RWPE1 (cell line): ENCODE data around the gene EIF2AK3.

Source experiments
- CTCF ChIA-PET: fragments of 350-600 bp; sonication (Branson Sonifier 250); formaldehyde crosslinking; extraction: SDS; loops from one replicate; lab custom pipeline; 2021; lab: Yijun Ruan, JAX
- POLR2A ChIA-PET: fragments of 400-600 bp; formaldehyde crosslinking; extraction: SDS; loops from one replicate; lab custom pipeline; 2020; ENCODE audit warnings: antibody characterized with exemption; ENCODE audit not compliant: low non-redundant PET; lab: Yijun Ruan, JAX
- DNase-seq: peaks from one replicate; pipeline ENCODE4 v3.0.0; 2012; ENCODE audit warnings: low spot score
- H3K27ac ChIP-seq: fragments of 450-650 bp; 2 replicates; pipeline ENCODE4 v1.5.1; 2017
- TF ChIP-seq, protein P1 (sequence below): fragments of 450-650 bp; conservative IDR thresholded peaks from 2 replicates; pipeline ENCODE4 v1.5.1; 2017; ENCODE audit warnings: low read depth, mild to moderate bottlenecking

Gene EIF2AK3

DNA sequence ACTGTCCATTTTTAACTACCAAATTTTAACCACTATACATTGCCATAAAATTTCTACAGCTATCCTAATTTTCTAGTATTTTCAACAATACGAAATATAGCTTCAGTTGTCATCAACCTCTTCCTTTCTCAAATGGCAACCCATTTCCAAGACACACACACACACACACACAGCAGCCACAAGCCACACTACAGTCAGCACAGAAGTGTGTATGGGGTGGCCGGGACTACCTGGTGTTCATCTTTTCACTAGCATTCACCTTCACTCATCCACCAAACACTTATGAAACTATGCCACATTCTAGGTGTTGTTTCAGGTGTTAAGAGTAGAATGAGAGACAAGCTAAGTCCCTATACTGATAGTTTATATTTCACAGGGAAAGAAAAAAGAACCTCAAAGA, 62.9 kb downstream of the EIF2AK3 start:
- POLR2A ChIA-PET = no interaction called here
- TF ChIP-seq, protein P1, sequence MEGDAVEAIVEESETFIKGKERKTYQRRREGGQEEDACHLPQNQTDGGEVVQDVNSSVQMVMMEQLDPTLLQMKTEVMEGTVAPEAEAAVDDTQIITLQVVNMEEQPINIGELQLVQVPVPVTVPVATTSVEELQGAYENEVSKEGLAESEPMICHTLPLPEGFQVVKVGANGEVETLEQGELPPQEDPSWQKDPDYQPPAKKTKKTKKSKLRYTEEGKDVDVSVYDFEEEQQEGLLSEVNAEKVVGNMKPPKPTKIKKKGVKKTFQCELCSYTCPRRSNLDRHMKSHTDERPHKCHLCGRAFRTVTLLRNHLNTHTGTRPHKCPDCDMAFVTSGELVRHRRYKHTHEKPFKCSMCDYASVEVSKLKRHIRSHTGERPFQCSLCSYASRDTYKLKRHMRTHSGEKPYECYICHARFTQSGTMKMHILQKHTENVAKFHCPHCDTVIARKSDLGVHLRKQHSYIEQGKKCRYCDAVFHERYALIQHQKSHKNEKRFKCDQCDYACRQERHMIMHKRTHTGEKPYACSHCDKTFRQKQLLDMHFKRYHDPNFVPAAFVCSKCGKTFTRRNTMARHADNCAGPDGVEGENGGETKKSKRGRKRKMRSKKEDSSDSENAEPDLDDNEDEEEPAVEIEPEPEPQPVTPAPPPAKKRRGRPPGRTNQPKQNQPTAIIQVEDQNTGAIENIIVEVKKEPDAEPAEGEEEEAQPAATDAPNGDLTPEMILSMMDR = no peak
- CTCF ChIA-PET = no interaction called here
- no peak overlapping the region for H3K27ac ChIP-seq
- DNase-seq = no peak

DNA sequence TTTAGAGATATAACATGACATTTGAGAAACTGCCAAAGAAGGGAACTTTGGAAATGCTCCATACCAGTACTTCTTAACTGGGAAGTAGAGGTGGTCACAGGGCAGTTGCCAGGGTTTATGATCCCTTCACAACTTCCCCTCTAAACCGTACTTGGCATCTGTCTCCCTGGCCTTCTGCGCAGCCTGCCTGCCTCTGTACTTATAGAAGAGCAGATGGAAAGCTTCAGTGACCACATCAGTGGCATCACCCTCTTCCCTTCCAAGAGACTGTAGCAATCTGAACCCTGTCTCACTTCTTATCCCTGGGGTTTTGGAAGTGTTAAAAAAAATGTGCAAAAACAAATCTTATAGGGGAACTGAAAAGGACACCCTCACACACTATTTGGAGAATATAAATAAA, 64.1 kb downstream of the EIF2AK3 start:
- TF ChIP-seq, protein P1 = no peak
- DNase-seq = no peak
- no peak overlapping the region for H3K27ac ChIP-seq
- ChIA-PET CTCF (no interaction called here), POLR2A (no interaction called here)

DNA sequence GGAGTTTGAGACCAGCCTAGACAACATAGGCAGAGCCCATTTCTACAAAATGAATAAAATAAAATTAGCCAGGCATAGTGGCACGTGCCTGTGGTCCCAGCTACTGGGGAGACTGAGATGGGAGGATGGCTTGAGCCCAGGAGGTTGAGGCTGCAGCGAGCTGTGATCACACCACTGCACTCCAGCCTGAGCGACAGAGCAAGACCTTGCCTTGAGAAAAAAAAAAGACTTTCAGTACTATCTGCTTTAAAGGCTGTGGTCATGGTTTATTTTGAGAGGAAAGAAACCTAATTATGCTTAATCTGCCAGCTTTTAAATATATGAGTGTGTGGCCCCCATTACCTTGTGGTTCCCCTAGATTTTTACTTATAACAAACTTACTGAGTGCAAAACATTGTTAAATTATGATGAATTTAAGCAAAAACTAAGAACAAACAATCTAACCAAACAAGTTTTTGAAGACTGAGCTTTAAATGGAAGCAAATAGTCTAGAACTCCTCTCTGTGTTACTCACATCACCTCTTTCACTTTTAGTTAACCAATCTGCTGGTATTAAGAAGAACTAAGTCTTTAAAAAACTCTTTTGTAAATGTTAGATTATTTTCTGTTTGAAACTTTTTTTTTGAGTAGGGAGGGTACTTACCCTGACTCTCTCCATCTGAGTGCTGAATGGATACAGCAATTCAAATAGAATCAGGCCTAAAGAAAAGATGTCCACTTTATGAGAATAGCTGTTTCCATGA, 65.4 kb downstream of the EIF2AK3 start:
- CTCF ChIA-PET = interaction anchor here (0.6 kb wide), 1 partner anchor 80 kb away, joined by 3 read pairs; no protein-coding TSS in a partner anchor
- H3K27ac ChIP-seq = no peak overlapping the region

DNA sequence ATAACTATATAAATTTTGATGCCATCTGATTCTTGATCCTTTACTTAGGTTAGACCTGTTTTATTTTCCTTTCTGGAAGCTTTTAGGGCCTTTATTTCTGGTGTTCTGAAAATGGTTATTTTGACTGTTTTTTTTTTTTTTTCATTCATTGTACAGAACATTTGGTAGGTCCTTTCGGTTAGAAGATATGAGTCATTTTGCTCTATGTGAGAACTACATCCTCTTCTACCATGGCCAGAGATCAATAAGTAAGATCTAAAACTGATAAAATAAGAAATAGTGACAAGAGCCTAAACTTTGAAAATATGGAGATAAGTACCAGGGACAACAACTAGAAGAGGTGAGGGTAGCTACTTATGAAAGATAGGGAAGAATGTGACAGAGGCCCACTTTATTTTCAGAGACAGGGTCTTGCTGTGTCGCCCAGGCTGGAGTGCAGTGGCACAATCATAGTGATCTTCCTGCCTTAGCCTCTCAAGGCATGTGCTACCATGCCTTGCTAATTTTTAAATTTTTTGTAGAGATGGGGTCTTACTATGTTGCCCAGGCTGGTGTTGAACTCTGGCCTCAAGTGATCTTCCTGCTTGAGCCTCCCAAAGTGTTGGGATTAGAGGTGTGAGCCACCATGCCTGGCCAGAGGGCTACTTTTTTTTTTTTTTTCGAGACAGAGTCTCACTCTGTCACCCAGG, 66.5 kb downstream of the EIF2AK3 start:
- H3K27ac ChIP-seq = no peak overlapping the region
- DNase-seq = no peak
- POLR2A ChIA-PET = no interaction called here
- TF ChIP-seq, protein P1 = no peak
- CTCF ChIA-PET = no interaction called here

More for the DNA sequence above, 65.4 kb downstream of the EIF2AK3 start:
- TF ChIP-seq, protein P1 = no peak
- DNase-seq = no peak
- POLR2A ChIA-PET = no interaction called here

DNA sequence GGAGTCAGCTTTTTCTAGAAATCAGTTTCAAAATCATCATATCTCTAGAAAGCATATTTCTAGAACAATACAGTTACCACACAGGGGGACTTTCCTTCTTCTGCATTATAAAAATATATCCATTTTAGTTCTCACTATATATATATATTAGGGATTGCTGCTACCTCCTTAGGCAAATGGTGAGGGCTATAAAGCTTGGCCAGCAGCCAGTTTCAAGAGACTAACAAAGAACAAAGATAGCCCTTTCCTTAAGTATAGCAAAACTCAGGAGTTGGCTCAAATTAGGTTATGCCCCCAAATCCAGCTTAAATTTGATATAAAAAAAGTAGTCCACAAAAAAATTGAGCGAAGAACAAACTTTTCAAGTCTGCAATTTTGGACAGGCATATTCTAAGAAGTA, 70.0 kb downstream of the EIF2AK3 start:
- TF ChIP-seq, protein P1 = no peak
- CTCF ChIA-PET = interaction anchor here (0.6 to 1.2 kb wide), 2 partner anchors 103 to 517 kb away, joined by 3 to 10 read pairs; no protein-coding TSS in a partner anchor

DNA sequence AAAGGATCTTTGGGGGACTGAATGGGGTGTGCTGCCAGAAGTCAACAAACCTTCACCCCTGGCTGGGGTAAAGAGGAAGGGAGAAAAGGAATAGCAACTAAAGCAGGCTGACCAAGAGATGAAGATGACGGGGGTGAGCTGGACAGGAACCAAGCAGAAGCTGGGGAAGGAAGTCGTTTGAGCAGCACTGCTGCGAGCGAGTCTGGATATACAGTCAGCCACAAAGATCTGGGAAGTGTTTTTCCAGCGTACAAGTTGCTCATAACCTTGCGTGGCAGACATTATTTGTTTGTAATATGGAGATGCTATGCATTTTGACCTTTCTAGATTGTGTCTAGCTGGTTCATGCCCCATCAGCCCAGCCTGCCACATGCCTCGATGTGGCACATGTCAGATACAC, 71.2 kb downstream of the EIF2AK3 start:
- DNase-seq = no peak
- POLR2A ChIA-PET = no interaction called here
- TF ChIP-seq, protein P1 = no peak
- CTCF ChIA-PET = no interaction called here
- no peak overlapping the region for H3K27ac ChIP-seq

More for the DNA sequence above, 70.0 kb downstream of the EIF2AK3 start:
- POLR2A ChIA-PET = no interaction called here
- DNase-seq = no peak
- no peak overlapping the region for H3K27ac ChIP-seq
